Activated CD4-positive, alpha-beta T cell treated with anti-CD3 and anti-CD28 coated beads, Interleukin-2, amount 50 U/mL, for 24 hours (primary cell): Measurements from ENCODE around the gene GFM2.
"Not testable (repeated sequence)": the region's sequence is repeated elsewhere in the genome, so short reads cannot be mapped to it uniquely, and the experiment has no call there.

Experiments used
- DNase-seq, 2 donors: peaks; one replicate each; pipeline ENCODE4 v3.0.0-alpha.2; 2020; ENCODE audit warnings: low read depth in 1 of 2, low spot score in 1 of 2

GFM2 gene

GRCh38 chr5:74722271-74722670, 44.6 kb downstream of the GFM2 start:
- DNase-seq = no peak

GRCh38 chr5:74717596-74717995, 49.3 kb downstream of the GFM2 start:
- DNase-seq = no peak

GRCh38 chr5:74693191-74693590, 73.7 kb downstream of the GFM2 start:
- DNase-seq = no peak

- DNase-seq = no peak
Observed at GRCh38 chr5:74686962-74687751, 79.8 kb downstream of the GFM2 start.

- DNase-seq = no peak
Observed at GRCh38 chr5:74685979-74686631, 80.8 kb downstream of the GFM2 start.

GRCh38 chr5:74684900-74685851, 81.7 kb downstream of the GFM2 start, which contains the start of gene HEXB:
Gene HEXB, plus strand, starts transcription at chr5:74685233. Its CDS starts 28 bp downstream, at chr5:74685261.
- DNase-seq = peak; percentile 58 to 75

- DNase-seq = no peak
Observed at GRCh38 chr5:74679966-74680365, 87.0 kb downstream of the GFM2 start.

- not testable (repeated sequence) for DNase-seq
Observed at GRCh38 chr5:74679300-74679699, 87.6 kb downstream of the GFM2 start.

GRCh38 chr5:74678123-74678522, 88.8 kb downstream of the GFM2 start:
- DNase-seq = not testable (repeated sequence)

- not testable (repeated sequence) for DNase-seq
Observed at GRCh38 chr5:74676466-74676865, 90.5 kb downstream of the GFM2 start.

GRCh38 chr5:74673011-74673790, 93.7 kb downstream of the GFM2 start:
- DNase-seq = no peak

GRCh38 chr5:74672215-74672877, 94.6 kb downstream of the GFM2 start:
- no peak for DNase-seq
